Right lobe of liver (tissue), 4 donors: ENCODE data around the gene AKNA.

ENCODE experiments used
- CTCF ChIP-seq, 4 donors: fragments of 200-600 bp in 3 of 4; fragments of 450-650 bp in 1 of 4; IDR thresholded peaks; one replicate each; pipeline versions ENCODE4 v1.5.1 to v1.8.0; 2016 to 2022; ENCODE audit warnings: antibody characterized with exemption in 4 of 4, mild to moderate bottlenecking in 2 of 4
- POLR2A ChIP-seq: fragments of 450-650 bp; IDR thresholded peaks from one replicate; pipeline ENCODE4 v1.6.1; 2017; ENCODE audit warnings: antibody characterized with exemption, mild to moderate bottlenecking
- donor health status: DM: no; HTN: no; CAD: no.
- donor health status: DM: no; HTN: no; CAD: no.
- donor health status: DM: no; HTN: yes; CAD: no.

- no peak for TF ChIP-seq CTCF (IDR thresholded peaks at IDR 0.05)
- TF ChIP-seq POLR2A, result no peak
Measured at GRCh38 chr9:114350636-114351401, 37.0 kb downstream of the AKNA start.
